Forelimb muscle (tissue), 1 donor: ENCODE data around the gene SYAP1. TPM values are rescaled to one million over a fixed set of nuclear protein-coding genes. Genes with fewer than 3 reads are reported as not detected.
"Not testable (repeated sequence)": the region's sequence is repeated elsewhere in the genome, so short reads cannot be mapped to it uniquely, and the experiment has no call there.

Experiments
- DNase-seq: peaks from one replicate; pipeline ENCODE4 v3.0.0-alpha.2; 2013; ENCODE audit warnings: low read depth
- polyA plus RNA-seq: library from polyadenylated mRNA; unstranded; fragments of 120-200 nt; gene quantifications from one replicate; pipeline ENCODE4 v1.2.1, GENCODE V29; 2013; ENCODE audit not compliant: insufficient read length

SYAP1 gene, protein sequence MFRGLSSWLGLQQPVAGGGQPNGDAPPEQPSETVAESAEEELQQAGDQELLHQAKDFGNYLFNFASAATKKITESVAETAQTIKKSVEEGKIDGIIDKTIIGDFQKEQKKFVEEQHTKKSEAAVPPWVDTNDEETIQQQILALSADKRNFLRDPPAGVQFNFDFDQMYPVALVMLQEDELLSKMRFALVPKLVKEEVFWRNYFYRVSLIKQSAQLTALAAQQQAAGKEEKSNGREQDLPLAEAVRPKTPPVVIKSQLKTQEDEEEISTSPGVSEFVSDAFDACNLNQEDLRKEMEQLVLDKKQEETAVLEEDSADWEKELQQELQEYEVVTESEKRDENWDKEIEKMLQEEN
- 16.7 TPM for polyA plus RNA-seq

DNA sequence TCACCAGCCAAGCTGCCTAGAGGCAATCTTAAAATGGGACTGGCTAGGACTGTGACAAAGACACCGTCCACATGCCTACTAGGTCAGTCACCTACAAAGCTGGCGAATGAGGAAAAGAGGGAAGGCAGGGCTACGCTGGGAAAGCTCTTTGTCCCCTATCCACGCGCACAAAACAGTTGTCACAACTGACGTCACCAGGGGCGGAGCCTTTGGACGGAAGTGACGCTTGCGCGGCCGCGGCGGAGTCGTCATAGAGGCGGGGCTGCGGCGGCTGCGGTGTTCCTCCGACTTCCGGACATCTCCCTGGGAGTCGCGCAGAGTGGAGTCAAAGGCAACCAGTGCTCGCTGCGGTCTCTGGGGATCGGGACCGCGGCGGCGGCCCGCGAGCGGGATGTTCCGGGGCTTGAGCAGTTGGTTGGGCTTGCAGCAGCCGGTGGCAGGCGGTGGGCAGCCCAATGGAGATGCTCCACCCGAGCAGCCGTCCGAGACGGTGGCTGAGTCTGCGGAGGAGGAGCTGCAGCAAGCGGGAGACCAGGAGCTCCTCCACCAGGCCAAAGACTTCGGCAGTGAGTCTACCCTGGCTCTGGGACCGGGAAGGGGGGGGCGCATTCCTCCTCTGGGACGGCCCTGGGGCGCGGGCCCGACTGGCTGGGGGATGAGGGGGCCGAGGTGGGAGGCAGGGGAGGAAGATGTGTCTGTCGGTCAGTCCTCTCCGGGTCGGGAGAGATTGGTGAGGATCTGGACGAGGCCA, at the start of gene SYAP1:
TSS of gene SYAP1 (plus strand) at position 279 of the 751 bp plus-strand sequence. CDS start at position 392, 113 bp downstream.
- DNase-seq: peak; percentile 94

GRCh38 chrX:16671005-16671404, 48.4 kb upstream of the SYAP1 start:
- DNase-seq: peak; percentile 31

- DNase-seq: no peak
These were observed 40.7 kb upstream of the SYAP1 start for GRCh38 chrX:16678689-16679088.

DNA sequence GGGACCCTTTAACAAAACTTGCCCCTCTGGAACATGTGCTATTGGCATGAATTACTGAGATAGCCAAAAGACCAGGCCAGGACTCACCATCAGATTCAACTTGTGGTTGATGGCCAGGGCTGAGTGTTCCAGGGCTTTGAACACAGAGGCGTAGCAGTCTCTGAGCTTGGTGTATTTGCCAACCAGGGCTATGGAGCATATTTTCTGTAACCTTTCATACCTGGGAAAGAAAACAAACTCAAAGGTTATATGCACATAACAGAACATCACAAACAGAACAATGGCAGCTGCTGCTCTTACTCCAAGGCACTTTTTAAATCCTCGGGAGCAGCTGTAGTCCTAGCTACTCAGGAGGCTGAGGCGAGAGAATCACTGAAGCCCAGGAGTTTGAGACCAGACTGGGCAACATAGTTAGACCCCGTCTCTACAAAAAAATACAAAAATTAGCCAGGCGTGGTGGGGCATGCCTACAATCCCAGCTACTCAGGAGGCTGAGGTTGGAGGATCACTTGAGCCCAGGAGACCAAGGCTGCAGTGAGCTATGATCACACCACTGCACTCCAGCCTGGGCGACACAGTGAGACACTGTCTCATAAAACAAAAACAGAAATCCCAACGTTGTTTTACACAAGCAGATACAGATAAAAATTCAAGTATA, 36.3 kb upstream of the SYAP1 start:
- DNase-seq: no peak

GRCh38 chrX:16687514-16687913, 31.9 kb upstream of the SYAP1 start:
- no peak for DNase-seq

DNA sequence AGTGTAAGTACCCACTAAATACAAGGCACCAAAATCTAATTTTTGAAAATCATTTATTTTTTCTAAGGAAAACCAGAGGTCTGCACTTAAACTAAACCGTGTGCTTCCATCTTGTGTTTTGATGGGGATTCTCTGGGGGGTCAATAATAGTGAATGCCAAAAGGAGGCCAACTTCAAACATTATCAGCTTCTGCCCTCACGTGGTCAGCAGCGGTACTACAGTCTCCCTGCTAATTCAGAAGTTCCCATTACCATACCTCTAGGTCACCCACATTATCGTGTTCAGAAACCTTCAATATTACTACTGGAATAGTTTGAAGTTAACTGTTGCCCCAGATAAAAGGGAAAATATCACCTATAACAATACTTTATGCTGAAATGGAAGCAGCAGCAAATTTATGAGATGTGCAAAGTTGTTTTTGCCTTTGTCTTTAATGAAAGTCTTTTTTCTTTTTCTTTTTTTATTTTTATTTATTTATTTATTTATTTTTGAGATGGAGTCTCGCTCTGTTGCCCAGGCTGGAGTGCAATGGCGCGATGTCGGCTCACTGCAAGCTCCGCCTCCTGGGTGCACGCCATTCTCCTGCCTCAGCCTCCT, 24.2 kb upstream of the SYAP1 start:
- no peak for DNase-seq

DNA sequence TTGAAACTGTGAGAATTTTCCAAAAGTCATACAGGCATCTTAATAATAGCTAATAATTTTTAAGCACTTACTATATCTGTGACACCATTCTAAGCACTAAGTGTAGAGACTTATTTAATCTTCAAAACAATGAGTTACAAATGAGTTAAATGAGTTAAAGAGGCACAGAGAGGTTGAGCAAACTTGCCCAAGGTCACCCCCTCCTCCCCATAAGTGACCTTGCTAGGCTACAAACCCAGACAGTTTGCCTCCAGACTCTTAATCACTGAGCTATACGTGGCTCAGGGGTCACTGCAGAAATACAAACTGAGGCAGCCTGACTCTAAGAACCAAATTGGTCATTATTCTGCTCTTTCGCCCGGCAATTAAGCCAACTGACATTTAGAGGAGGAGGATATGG, 22.5 kb upstream of the SYAP1 start:
- DNase-seq: no peak

DNA sequence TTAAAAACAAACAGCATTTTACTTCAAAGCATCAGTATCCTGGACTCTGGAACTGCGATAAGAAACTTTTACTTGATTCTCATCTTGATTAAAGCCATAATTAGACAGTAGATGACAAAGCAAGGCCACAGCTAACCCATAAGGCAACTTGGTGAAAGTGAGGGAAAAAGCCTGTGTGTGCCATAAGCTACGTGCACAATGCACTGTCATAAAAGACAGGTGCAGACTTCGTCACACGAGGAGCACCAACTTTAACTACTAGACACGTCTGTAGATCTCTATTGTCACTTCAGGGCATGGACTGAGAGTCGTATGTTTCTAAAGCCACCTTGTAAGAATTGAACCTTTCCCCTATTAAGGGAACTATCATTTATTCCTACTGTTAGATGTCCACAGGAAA, 20.0 kb upstream of the SYAP1 start:
- no peak for DNase-seq

DNA sequence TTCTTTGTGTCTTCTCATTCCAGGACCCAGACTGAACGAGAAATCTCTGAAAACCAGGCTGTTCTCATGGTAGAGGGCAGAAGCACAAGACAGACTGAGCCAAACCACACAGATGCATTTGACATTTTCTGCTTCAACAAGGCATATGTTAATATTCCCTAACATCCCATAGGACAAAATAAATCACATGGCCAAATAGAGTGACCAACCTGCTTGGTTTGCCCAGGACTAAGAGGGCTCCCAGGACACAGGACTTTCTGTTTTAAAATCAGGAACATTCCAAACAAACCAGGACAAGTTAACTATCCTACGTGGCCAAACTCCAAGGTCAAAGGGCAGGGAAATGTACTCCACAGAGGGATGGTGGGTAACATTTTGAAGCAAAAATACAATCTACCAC, 18.7 kb upstream of the SYAP1 start:
- DNase-seq: no peak

DNA sequence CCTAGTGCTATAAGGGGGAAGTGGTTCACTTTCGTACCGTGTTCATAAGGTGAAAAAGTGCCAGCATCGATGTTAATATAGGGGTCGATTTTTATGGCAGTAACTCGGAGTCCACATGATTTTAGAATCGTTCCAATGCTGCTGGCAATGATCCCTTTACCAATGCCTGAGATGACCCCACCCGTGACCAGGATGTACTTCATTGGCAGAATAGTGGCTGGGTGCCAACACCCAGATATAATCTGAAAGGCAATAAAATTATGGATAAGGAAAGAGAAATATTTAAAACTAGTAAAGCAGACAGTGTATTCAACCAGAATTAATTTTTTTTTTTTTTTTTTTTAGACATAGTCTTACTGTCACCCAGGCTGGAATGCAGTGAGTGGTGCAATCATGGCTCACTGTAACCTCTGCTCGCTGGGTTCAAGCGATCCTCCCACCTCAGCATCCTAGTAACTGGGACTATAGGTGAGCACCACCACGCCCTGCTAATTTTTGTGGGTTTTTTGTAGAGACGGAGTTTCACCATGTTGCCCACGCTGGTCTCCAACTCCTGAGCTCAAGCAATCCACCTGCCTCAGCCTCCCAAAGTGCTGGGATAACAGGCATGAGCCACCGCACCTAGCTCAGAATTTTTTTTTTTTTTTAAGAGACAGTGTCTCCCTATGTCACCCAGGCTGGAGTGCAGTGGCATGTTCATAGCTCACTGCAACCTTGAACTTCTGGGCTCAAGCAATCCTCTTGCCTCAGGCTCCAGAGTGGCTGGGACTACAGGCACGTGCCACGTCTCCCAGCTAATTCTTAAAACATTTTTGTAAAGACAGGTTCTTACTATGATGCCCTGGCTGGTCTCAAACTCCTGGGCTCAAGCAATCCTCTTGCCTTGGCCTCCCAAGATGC, 16.5 kb upstream of the SYAP1 start:
- no peak for DNase-seq

DNA sequence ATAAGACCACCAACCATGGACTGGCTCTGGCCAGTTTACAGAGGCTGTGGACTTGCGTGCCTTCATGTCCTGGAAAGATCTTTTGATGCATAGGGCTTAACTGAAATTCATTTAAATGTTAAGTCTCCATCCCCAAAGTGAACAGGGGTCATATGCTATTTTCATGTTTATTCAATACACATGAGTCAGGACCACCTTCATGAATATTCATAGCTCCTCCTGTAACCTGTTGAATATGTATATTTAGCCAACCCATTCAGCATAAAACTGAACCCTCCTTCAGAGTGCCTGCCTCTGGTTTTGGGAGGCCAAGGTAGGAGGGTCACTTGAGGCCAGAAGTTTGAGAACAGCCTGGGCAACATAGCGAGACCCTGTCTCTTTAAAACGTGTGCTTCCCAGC, 14.0 kb upstream of the SYAP1 start:
- DNase-seq: no peak

DNA sequence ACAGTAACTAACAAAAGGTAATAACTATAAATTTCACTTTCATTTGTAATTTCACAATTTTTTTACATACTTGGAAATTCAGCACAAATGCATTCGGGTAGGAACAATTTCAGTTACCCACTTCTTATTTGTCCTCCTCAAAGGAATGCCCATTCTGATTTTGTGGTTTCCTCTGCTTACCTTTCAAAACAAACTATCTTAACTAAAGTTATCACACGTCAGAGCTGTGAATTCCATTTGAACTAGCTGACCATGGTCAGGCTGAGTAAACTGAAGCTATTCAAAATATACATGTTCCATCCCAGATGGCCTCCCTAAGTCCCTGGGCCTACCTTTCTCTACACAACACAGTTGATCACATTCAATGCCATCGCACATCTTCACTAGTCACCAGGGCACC, 11.4 kb upstream of the SYAP1 start:
- no peak for DNase-seq

GRCh38 chrX:16711219-16711811, 8.1 kb upstream of the SYAP1 start:
- DNase-seq: no peak

DNA sequence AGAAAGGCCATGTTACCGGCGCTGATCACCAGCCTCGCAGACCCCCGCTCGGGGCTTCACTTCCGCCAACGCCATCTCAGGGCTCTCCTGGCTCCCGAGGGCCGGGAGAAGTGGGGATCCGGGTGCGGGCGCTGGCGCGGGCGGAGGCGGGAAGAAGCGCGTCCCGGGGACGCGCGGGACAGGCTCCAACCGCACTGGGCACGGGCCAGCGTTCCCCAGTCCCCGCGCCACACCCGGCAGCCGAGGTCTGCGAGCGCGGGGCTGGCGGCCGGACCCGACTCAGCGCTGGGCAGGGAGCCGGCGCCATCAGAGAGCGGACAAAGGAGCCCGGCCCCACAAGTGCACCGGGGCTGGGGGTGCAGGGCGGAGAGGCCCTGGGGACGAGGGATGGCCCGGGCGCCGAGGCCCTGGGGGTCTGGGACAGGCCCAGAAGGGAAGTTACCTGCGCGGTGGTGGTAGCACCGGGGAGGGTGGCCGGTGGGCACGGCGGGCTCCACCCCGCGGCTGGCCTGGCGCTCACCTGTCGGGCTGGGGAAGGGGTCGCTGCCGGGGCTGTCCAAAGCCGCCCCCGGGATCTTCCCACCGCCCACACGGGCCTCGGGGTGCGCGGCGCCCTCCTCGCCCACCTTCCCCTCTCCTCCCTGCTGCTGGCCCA, 7.4 kb upstream of the SYAP1 start:
- no peak for DNase-seq

DNA sequence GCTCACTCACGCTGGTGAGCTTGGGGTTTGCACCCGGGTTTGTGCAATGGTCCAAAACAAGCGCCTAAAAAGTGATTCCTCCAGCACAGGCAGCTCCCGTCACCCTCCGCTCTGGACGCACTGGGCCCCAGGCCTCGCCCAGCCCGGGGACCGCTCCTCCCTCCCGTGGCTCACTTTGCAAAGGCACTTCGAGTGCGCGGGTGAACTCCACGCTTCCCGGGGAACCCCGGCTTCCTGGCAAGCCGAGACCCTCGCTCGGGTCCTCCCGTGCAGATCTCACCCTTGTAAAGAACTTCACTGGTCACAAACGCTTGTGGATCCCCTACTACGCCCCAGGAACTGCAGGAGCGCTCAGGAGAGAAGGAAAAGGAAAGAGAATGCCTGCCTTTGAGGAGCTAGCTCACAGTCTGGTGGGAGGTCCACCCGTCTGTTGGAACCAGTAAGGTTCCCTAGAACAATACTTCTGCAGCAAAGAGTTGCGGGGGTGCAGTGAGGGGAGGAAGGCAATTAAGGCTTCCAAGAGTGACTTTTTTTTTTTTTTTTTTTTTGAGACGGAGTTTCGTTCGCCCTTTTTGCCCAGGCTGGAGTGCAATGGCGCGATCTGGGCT, 6.8 kb upstream of the SYAP1 start, which contains the start of gene CTPS2:
TSS of gene CTPS2 (minus strand) at position 122 of the 608 bp plus-strand sequence. CDS start 9,767 bp downstream, outside the sequence.
- no peak for DNase-seq

DNA sequence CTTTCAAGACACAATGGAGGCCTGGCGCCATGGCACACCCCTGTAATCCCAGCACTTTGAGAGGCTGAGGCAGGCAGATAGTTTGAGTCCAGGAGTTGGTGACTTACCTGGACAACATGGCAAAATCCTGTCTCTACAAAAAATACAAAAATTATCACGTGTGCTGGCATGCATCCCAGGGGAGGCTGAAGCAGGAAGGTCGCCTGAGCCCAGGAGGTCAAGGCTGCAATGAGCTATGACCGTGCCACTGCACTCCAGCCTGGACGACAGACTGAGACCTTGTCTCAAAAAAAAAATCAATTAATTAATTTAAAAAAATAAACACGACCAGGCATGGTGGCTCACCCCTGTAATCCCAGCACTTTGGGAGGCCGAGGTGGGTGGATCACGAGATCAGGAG, 4.9 kb upstream of the SYAP1 start:
- no peak for DNase-seq

GRCh38 chrX:16715638-16716037, 3.8 kb upstream of the SYAP1 start:
- not testable (repeated sequence) for DNase-seq

DNA sequence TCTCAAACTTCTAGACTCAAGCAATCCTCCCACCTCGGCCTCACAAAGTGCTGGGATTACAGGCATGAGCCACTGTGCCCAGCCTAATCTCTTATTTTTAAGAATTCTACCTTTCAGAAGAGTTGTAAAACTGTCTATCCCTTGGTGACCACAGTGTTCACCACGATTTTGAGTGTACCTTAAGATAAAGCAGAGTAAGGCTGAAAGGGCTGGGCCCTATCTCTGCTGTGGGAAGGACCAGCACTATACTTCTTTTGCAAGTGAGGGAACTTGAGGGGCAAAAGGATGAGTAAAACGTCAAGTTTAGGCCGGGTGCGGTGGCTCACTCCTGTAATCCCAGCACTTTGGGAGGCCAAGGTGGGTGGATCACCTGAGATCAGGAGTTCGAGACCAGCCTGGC, 3.0 kb upstream of the SYAP1 start:
- not testable (repeated sequence) for DNase-seq

DNA sequence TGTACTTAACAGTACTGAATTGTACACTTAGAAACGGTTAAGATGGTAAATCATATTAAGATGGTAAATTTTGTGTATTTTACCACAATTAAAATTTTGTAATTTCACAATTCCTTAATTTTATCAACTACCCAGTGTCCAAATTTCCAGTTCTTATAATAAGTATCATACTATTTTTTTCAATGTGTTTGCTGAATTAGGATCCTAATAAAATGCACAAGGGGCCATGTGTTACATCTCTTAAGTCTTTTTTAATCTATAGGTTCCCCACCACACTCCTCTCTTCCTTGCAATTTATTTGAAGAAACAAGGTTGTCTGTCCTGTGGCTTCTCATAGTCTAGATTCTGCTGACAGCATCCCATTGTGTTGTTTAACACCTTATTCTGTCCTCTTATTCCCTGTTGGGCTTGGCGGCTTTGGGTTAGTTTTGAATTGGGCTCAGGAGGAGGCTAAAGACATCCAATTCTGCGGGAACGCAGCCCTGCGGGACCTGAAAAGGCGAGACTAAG, 533 bp upstream of the SYAP1 start:
- DNase-seq: no peak
